HG03575 (cell line): Measurements from ENCODE around the gene GRIA3.

Source experiments
- ATAC-seq: cut with Tn5 transposase; IDR thresholded peaks from one replicate; pipeline ENCODE4 v1.9.1; 2021; ENCODE audit not compliant: unreplicated experiment, insufficient number of reproducible peaks, low FRiP score; ENCODE audit errors: extremely low read depth

The GRIA3 gene

DNA sequence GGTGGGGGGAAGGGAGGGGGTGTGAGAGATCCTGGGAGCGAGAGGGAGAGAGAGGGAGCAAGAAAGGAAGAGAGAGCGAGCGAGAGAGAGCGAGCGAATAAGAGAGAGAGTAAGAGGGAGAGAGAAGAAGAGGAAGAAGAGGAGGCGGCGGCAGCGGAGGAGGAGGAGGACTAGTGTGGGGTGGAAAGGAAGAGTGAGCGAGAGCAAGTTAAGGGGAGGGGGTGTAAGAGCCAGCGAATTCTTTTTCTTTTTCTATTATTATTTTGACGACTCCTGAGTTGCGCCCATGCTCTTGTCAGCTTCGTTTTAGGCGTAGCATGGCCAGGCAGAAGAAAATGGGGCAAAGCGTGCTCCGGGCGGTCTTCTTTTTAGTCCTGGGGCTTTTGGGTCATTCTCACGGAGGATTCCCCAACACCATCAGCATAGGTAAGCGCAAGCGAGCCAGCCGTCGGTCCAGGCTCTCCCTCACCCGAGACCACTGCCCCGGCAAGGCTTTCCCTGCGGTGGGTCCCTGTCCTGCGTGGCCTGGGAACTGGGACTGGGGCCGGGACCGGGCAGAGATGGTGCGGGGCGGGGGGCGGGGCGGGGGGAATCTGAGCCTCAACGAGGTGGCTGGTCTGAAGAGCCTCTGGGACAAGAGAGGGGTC is at the start of gene GRIA3:
GRIA3 (plus strand) TSS at position 60 of the 647 bp plus-strand sequence; CDS start at position 318, 258 bp downstream.
- no peak for ATAC-seq

DNA sequence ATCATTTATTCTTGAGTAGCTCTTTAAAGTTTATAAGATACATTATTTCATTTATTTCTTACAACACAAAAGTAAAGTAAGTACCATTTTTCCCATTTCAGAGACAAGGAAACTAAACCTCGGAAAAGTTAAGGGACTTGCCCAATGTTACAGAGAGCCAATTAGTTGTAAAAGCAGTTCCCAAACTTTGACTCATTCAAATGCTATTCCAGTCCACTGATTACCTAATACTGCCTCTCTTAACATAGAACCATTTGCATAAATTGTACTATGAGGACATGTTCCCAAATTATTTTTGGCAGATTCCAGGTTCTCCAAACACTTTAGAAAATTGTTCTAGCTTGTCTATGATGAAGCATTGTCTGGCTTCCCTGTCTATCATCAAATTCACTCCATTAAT is 45.6 kb upstream of the GRIA3 start:
- no peak for ATAC-seq

DNA sequence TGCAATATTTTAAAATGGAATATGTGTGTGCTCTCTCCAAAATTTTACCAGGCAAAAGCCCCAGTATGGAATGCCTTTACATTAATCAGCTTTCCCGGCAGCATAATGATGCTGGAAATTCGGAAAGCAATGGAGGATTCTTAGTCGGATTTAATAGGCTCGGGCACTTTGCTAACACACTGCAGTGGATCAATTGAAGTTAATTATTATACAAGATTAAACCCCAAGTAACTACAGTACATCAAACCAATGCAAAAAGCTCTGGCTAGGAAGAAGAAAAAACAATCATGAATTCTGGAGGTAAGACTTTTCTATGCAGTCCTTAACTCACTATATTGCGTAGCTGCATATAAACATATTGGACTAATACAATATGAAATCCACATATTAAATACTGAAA is 43.6 kb upstream of the GRIA3 start:
- no peak for ATAC-seq

DNA sequence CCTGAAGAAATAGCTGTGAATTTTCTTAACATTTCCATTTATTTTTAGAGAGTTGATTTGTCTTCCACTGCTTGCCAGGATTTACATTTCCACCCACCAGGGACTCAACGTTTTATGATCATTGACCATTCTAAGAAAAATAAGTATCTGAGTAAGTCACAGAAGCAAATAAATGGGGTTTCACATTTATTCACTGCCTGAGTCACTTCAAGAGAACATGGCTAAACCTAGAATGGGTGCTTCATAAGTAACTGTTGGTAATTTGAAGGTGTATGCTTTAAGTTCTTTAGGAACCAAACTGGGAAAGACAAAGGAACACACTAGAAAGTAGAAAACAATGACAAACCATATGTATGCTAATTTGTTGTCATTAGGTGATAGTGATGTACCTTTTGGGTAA is 43.2 kb upstream of the GRIA3 start:
- ATAC-seq: no peak

DNA sequence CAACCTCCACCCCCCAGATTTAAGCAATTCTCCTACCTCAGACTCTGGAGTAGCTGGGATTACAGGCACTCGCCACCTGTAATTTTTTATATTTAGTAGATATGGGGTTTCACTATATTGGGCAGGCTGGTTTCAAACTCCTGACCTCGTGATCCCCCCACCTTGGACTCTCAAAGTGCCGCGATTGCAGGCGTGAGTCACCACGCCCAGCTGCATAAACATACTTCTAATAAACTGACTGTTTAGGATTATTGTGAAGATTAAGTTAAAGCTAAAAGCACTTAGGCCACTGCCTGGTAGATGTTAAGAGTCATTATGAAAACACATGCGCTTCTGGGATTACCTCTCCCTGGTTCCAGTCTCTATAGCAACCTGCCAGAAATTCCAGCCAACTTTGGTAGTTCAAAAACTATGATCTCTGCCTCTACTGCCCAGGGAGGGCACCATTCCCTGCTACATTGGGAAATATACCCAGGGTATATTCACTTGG is 30.2 kb upstream of the GRIA3 start:
- no peak for ATAC-seq

DNA sequence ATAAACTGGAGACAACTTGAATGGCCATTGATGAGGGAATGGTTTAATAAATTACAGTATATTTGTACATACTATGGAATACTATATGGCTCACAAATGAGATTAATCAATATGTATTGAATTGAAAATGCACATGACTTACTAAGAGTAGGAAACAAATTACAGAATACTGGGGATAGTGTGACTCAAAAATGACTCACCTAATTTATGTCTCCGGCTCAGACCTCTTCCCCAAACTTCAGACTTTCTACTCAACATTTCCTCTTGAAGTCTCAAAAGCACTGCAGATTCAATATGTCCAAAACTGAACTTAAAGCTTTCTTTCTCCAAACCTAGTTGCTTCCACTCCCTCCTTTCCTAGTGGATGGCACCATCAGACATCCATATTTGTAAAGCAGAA is 28.8 kb upstream of the GRIA3 start:
- no peak for ATAC-seq

DNA sequence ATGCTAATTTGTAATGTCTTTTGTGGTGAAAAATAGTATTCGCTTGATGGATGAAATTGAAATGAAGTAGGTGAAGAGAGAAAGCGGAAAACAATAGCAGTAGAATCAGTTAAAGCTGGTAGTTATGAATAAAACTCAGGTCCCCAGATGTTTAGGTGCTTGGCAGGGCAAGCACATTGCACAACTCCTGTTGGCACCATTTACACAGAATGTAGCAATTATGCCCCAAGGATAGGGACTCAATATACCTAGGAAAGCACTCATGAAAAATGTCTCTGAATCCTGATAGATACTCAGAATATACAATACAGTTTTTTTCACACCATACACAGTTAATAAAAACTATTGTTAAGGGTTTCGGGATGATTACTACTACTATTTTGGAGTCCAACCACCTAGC is 26.5 kb upstream of the GRIA3 start:
- ATAC-seq: no peak

DNA sequence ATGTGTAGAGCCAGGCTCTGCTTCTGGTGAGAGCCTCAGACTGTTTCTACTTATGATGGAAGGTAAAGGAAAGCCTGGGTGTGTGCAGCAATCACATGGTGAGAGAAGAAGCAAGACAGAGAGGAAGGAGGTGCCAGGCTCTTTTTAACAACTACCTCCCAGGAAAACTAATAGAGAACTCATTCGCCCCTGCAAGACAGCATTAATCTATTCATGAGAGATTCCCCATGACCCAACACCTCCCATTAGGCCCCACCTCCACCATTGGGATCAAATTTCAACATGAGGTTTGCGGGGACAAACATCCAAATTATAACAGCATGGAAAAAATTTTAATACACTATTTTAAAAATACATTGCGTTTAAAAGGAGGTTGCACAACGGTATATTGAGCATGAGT is 24.7 kb upstream of the GRIA3 start:
- no peak for ATAC-seq

DNA sequence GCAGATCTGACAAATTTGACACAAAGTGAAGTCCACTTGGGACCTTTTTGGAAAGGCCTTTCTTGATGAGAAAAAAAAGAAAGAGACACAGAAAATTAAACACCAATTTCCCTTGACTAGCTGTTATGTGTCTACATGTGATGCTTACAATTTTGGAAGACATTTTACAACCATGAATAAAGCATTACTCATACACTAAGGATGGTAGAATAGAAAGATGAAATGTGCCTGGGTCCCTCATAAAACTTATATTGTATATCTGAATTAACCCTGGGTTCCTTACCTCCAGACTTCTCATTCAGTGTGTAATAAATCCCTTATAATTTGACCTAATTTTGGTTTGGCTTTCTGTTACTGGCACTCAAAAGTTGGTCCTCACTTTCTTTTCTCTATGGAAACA is 16.5 kb upstream of the GRIA3 start:
- no peak for ATAC-seq

DNA sequence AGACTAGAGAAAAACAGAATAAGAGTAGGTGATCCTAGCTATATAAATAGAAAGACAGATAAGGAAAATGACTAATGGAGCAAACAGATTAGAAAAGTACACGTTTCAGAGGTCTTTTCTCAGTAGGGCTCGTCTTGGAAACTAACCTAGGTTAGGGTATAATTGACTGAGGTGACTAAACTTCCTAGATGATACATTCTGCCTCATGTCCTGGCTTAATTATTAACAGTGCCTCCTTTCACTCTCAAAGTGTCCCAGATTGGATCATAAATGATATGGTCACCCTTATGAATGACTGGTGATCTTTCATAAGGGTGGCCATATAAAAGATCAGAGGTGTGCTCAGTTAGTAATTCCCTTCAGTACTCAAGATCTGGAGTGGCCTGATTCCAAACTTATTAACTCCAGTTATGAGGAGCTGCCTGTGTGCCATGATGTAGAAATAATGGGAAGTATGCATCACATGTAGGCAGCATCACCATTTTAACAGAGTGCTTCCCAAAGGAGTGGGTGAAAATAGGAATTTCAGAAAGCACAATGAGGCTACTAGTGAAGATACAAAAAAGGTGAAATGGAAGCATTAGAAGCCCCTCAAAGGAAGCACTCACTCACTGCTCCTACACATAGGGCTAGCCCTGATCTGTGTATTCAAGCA is 14.7 kb upstream of the GRIA3 start:
- no peak for ATAC-seq

DNA sequence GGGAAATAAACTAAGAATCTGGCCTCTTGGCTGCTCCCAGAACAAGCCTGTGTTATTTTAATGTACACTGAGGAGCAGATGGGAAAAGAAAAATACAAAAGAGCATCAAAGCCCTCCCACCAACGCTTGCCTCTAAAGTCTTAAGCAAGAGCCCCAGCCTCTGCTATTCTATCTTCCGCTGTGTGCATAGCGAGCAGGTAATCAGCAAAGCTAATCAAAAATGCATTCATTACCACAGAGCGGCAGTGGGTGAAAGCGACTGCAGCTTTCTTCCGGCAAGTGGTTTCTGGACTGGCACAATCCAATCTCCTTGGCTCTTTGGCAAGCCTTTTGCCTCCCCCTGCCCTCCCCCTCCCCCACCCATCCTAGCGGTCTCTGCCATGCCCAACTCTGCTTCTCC is 13.5 kb upstream of the GRIA3 start:
- ATAC-seq: no peak

DNA sequence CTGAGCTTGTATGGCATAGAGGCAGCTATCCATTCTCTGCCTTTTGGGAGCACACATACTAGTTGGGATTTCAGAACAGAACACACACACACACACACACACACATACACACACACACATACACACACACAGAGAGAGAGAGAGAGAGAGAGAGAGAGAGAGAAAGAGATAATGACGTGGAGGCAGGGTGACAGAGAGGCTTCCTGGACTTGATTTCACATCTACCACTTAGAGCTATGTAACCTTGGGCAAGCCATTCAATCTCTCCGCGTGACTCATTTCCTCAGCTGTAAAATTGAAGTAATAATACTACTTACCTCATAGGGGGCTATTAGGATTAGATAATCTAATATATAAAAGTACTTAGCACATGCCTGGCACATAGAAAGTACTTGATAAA is 12.3 kb upstream of the GRIA3 start:
- no peak for ATAC-seq

DNA sequence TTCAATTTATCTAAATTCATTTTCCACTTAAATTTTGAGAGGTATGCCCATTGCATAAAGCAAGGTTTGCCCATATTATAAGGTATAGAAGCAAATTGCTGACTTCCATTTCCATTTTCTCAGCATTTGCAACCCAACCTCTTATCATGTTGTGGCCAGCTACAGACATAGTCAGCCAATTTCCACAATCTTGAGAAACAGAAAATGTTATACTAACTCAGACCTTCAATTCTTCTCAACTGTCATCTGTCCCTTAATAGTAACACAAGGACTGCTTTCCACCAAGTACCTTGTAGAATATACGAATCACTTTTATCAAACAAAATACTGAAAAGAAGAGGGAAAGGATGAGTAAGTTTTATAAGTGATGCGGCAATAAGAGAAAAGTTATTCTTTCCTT is 11.2 kb upstream of the GRIA3 start:
- no peak for ATAC-seq

DNA sequence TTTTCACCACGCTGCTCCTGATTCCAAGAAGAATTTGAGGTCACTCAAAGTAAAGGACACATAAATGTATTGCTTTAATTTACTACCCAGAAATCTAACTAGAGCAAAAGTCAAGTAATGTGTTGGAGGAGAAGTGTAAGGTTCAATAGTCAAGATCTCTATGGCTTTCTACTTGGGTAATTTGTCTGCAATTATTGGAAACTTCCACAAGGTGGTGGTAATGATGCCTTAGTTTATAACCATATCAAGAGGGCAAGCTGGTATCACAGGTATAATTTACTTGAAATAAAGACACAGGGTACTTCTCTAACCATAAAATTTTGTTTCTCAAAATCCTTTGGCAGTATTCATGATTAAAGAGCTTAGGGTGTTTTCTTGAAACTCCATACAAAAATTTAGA is 10.2 kb upstream of the GRIA3 start:
- ATAC-seq: no peak

DNA sequence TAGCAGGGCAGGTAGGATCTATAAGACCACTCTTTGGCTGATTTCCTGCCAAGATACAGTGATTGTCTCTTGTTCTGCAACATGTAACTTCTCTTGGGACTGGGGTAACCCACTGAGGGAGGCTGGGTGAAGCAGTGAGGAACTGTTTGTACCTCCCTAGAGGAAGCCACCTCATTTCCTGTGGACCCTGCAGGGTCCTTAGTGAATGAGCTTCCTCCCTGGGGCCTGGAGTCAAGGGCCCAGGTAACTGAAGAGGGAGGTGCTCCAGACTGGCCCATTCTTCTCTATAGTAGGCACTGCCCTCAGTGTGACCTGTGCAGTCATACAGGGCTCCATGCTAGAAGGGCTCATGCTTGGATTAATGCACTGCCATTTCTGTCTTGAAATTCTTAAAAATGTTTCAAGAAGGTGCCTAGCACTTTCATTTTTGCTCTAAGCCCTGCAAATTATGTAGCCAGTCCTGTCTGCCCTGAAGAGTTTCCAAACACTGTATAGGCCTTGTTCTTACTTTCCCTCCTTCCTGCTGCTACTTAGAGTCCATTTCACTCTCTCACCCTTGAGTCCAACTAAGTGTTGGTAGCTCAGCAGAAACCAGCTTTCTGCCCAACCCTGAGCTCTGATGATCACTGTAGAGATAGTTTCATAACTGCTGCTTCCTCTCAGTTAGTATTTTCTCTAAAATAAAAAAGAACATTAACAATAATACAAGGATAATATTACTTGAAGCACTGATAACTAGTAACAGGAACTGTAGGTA is 8.5 kb upstream of the GRIA3 start:
- no peak for ATAC-seq

DNA sequence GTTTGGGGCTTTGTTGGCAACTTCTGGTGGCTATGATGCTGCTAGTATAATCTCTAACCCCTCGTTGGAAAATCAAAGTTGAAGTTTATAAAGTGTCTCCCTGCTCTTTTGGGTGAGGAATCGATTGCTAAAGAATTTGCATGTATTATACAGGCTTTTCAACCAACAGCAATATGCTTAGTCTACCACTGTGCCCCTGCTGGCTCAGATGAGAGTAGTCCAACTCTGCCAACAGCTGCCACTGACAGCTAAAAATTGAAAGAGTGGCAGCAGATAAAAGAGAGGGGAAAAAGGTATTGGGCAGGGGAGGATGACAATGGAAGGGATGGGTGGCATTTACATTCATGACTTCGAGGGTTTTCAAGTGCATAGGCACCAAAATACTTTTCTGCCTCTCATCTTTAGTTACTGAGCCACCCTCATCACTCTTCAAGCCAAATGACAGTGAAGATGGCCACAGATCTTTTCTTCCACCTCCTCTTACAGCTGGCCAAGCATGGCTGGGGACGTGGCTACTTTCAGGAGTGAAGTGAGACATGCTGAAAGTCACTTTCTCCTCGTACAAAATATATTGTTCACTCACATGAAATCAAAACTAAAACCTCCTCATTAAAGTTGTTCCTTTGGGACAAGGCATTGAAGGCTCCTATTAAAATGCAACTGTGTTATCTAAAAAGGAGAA is 2.7 kb upstream of the GRIA3 start:
- ATAC-seq: no peak

DNA sequence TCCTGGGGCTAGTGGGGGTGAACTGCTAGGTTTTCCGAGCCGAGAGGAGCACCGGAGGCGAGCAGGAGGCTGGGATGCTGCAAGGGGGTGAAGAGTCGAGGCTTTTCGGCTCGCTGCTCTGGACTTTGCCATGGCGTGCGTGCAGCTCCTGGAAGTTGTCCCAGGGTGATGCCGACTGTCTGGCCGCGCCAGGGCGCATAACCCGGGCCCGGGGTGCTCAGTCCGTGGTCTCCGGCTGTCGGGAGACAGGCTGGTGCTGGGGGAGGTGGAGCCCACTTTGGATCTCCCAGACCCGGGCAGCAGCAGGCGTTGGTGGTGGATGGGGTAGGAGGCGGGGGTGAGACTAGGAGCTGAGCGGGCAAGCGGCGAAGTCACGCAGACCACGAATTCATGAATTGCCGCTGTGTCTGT is 793 bp downstream of the GRIA3 start:
- ATAC-seq: no peak

DNA sequence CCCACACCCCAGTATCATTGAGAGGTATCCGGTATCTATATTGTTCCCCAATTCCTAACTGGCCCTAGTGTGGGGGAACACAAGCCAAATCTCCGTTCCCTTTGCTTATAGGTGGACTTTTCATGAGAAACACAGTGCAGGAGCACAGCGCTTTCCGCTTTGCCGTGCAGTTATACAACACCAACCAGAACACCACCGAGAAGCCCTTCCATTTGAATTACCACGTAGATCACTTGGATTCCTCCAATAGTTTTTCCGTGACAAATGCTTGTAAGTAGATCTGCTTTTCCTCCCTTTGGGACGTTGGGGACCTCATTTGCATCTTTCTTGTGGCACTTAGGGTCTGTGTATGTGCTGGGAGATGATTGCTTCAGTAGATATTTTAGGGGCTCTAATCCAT is 1.6 kb downstream of the GRIA3 start:
- ATAC-seq: no peak

DNA sequence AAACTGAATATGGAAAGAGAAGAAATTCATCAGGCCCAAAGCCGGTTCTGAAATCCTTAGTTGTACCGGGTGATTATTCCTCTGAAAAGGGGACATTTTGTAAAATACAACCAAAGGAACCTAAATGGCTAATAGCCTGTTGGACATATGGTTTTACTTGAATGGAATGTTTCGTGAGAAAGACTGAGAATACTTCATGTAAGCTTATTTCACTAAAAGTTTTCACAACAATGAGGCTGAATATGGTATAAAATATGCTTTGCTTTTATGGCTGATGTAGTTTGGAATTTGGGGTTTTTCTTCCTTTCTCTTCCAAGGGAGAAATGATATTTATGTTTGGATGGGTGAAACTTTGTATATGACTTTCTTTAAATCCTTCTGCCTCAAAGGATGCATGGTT is 2.7 kb downstream of the GRIA3 start:
- no peak for ATAC-seq

DNA sequence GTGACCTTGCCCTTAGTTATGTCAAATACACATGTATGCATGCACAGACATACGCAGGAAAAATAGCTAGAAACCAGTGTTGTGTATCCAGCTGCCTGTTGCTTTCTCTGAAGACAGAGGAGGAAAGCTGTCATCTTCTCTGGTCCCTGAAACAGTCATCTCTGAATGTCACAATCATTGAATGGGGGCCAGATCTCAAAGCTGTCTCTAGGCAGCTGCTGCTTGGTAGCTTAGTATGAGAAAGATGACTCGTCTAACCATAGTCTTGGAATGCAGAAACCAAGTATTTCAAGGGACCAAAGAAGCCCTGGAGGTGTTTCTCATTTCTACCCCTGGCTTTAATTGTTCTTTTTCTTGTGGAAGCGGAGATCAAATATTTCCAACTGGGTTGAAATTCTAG is 4.0 kb downstream of the GRIA3 start:
- ATAC-seq: no peak
